Measurements from ENCODE around the gene KLC3.

Gene KLC3
- total RNA-seq = 0 to 0.78 (median 0.07) reads per million in 9 experiments

DNA sequence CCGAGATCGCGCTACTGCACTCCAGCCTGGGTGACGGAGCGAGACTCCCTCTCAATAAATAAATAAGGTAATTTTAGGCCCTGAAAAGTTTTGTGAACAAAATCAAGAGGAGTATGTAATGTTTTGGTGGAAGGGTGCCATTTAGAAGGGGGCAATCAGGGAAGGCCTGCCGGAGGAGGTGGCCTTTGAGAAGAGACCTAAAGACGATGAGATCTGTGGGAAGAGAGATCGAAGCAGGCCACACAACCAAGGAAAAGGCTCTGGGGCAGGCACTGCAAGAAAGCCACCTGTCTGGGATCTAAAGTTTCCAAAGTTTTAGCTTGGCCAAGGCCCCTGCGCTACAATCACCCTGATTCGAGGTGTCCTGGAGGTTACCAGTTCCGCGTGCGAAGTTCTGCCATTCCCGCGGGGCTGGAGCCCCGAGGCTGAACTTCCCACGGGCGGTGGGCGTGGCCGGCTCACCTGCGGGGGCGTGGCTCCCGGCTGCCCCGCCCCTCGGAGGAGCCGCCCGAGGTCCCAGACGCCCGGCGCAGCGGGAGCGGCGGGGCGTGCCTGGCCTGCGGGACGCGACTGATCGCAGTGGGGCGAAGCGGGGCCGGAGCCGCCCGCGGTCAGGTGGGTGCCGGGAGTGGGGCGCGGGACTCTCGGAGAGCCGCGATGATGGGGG, at the start of gene KLC3:
Gene KLC3, plus strand, starts transcription at position 519 of the 667 bp plus-strand sequence. CDS start 4,792 bp downstream, outside the sequence.
- Mint-ChIP-seq H3K36me3 (ENCODE audit: insufficient read depth) (no peaks in the 10 kb centered on the region), H3K4me3 (peak within 1 kb of the TSS; percentile 68 to 77), H3K27me3 (peaks cover 17 to 27% of the 10 kb centered on the region in 2 donors), H3K4me1 (ENCODE audit: low read depth in 2 of 2) (peaks cover 6 to 9% of the 10 kb centered on the region in 2 donors), H3K9me3 (no peaks in the 10 kb centered on the region), H3K27ac (peak within 1 kb of the TSS in 1 of 2 donors; percentile 53)
- DNase-seq (no peak), ATAC-seq (replicated peaks) (peak; percentile 31)

GRCh38 chr19:45291834-45292233, 48.7 kb upstream of the KLC3 start:
- Mint-ChIP-seq H3K27me3 (no peaks in the 10 kb centered on the region), H3K27ac (no peak overlapping the region), H3K4me3 (no peak overlapping the region), H3K9me3 (no peaks in the 10 kb centered on the region), H3K4me1 (ENCODE audit: low read depth in 2 of 2) (no peaks in the 10 kb centered on the region), H3K36me3 (ENCODE audit: insufficient read depth) (peaks cover 51% of the 10 kb centered on the region)
- ATAC-seq (replicated peaks) (no peak), DNase-seq (no peak)

GRCh38 chr19:45293682-45294081, 46.9 kb upstream of the KLC3 start:
- H3K9me3 Mint-ChIP-seq = no peaks in the 10 kb centered on the region
- no peak for DNase-seq
- no peak for ATAC-seq (replicated peaks)
- H3K27me3 Mint-ChIP-seq = no peaks in the 10 kb centered on the region
- H3K4me3 Mint-ChIP-seq = no peak overlapping the region
- H3K27ac Mint-ChIP-seq = peak overlapping the region; percentile 41 to 82
- no peaks in the 10 kb centered on the region for H3K4me1 Mint-ChIP-seq (ENCODE audit: low read depth in 2 of 2)
- H3K36me3 Mint-ChIP-seq (ENCODE audit: insufficient read depth) = peaks cover 48% of the 10 kb centered on the region

DNA sequence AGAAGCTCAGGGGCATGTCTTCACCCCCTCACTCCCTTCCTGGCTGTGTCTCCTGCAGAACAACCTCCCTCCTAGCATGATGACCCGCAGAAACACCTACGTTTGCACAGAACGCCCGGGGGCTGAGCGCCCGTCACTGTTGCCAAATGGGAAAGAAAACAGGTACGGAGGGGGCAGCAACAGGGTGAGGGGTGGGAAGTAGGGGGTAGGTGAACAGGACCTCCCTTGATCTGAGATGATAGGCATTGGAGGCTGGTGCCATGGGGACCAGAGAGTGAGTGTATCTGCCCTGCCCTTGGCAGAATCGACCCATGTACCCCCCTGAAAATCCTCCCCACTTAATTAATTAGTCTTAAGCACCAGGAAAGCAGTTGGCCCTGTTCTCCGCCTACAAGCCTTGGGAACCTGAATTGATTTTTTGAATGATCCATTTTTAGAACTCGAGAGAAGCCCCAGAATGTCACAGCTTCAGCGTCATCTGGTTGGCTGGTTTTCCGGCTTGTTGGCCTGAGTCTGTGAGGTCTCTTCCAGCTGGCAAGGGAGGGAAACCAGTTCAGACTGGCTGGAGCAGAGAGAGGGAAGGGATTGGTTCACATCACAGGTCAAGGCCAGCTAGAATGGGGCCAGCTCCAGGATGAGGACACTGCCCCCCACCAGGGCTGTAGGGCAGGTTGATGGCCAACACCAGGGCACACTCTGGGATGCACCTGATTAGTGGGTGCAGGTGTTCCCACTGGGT, 46.1 kb upstream of the KLC3 start:
- peaks cover 50% of the 10 kb centered on the region for H3K36me3 Mint-ChIP-seq (ENCODE audit: insufficient read depth)
- no peak overlapping the region for H3K27ac Mint-ChIP-seq
- ATAC-seq (replicated peaks) (no peak), DNase-seq (no peak)
- no peaks in the 10 kb centered on the region for H3K4me1 Mint-ChIP-seq (ENCODE audit: low read depth in 2 of 2)
- no peaks in the 10 kb centered on the region for H3K9me3 Mint-ChIP-seq
- H3K4me3 Mint-ChIP-seq = no peak overlapping the region
- H3K27me3 Mint-ChIP-seq = no peaks in the 10 kb centered on the region

- DNase-seq (no peak), ATAC-seq (replicated peaks) (no peak)
- Mint-ChIP-seq H3K4me3 (no peak overlapping the region), H3K4me1 (ENCODE audit: low read depth in 2 of 2) (no peaks in the 10 kb centered on the region), H3K27me3 (no peaks in the 10 kb centered on the region), H3K9me3 (no peaks in the 10 kb centered on the region), H3K27ac (peak overlapping the region in 1 of 2 donors; percentile 72), H3K36me3 (ENCODE audit: insufficient read depth) (peaks cover 44% of the 10 kb centered on the region)
Measured at GRCh38 chr19:45295873-45296272, 44.7 kb upstream of the KLC3 start.

DNA sequence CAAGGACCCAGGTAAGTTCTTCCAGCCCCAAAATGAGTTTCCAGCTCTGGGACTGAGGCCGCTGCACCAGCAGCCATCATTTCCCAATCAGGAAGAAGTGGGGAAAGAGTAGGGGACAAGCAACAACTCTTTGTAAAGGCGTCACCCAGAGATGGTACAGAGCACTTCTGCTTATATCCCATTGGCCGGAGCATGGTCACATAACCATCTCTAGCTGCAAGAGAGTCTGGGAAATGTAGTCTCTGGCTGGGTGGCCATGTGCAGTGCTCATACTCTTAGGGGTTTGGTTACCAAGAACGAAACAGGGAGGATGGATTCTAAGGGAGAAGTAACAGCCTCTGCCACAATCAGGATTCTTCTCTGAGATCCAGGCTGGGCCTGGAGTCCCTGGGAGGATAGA, 44.2 kb upstream of the KLC3 start:
- Mint-ChIP-seq H3K27ac (peak overlapping the region in 1 of 2 donors; percentile 72), H3K36me3 (ENCODE audit: insufficient read depth) (peaks cover 41% of the 10 kb centered on the region), H3K27me3 (no peaks in the 10 kb centered on the region), H3K9me3 (no peaks in the 10 kb centered on the region), H3K4me3 (no peak overlapping the region), H3K4me1 (ENCODE audit: low read depth in 2 of 2) (no peaks in the 10 kb centered on the region)
- DNase-seq (no peak), ATAC-seq (replicated peaks) (no peak)

- no peak for ATAC-seq (replicated peaks)
- Mint-ChIP-seq H3K36me3 (ENCODE audit: insufficient read depth) (peaks cover 49% of the 10 kb centered on the region), H3K4me1 (ENCODE audit: low read depth in 2 of 2) (no peaks in the 10 kb centered on the region), H3K9me3 (no peaks in the 10 kb centered on the region), H3K27me3 (no peaks in the 10 kb centered on the region), H3K27ac (no peak overlapping the region), H3K4me3 (no peak overlapping the region)
- no peak for DNase-seq
Measured at GRCh38 chr19:45297674-45298073, 42.9 kb upstream of the KLC3 start.

DNA sequence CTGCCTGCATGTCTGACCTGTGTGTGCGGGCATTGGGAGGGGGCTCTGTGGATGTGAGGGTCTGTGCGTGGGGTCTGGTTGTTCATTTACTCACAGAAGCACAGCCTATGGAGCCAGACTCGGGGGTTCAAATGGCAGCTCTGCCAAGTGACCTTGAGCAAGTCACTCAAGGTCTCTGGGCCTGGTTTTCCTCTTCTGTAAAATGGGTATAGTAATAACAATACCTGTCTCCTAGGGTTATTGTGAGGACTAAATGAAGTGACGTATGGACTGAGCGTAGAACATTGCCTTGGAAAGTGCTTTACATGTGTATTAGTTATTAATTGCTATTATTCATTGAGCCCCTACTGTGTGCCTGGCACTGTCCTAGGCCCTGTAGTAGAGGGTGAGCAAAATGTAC, 42.3 kb upstream of the KLC3 start:
- Mint-ChIP-seq H3K27ac (peak overlapping the region in 1 of 2 donors; percentile 72), H3K36me3 (ENCODE audit: insufficient read depth) (peaks cover 47% of the 10 kb centered on the region), H3K4me1 (ENCODE audit: low read depth in 2 of 2) (no peaks in the 10 kb centered on the region), H3K27me3 (no peaks in the 10 kb centered on the region), H3K9me3 (no peaks in the 10 kb centered on the region), H3K4me3 (no peak overlapping the region)
- DNase-seq (no peak), ATAC-seq (replicated peaks) (no peak)

DNA sequence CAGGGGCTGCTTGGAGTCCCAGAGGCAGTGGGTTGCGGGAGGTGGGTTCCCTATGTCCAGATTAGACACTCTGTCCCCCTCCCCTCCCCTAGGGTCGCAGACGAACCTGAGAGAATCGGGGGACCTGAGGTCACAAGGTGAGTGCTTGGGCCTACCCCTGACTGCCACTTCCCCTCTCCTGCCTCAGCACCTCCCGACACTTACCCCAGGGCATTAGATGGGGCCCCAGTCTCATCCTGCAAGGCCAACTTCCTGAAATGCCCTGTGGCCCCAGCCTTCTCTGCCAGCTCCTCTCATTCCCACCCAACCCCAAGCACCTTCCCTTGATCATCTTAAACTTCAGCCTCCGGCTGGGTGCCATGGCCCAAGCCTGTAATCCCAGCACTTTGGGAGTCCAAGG, 40.8 kb upstream of the KLC3 start:
- ATAC-seq (replicated peaks) (no peak), DNase-seq (no peak)
- no peak overlapping the region for H3K4me3 Mint-ChIP-seq
- no peaks in the 10 kb centered on the region for H3K9me3 Mint-ChIP-seq
- H3K36me3 Mint-ChIP-seq (ENCODE audit: insufficient read depth) = peaks cover 44% of the 10 kb centered on the region
- peaks cover 3 to 4% of the 10 kb centered on the region in 2 donors for H3K4me1 Mint-ChIP-seq (ENCODE audit: low read depth in 2 of 2)
- H3K27ac Mint-ChIP-seq = no peak overlapping the region
- H3K27me3 Mint-ChIP-seq = no peaks in the 10 kb centered on the region

GRCh38 chr19:45302416-45302815, 38.1 kb upstream of the KLC3 start:
- Mint-ChIP-seq H3K27ac (no peak overlapping the region), H3K4me1 (ENCODE audit: low read depth in 2 of 2) (peaks cover 5 to 8% of the 10 kb centered on the region in 2 donors), H3K4me3 (no peak overlapping the region), H3K9me3 (no peaks in the 10 kb centered on the region), H3K36me3 (ENCODE audit: insufficient read depth) (peaks cover 26% of the 10 kb centered on the region), H3K27me3 (no peaks in the 10 kb centered on the region)
- ATAC-seq (replicated peaks) (no peak), DNase-seq (no peak)

- H3K27me3 Mint-ChIP-seq = no peaks in the 10 kb centered on the region
- no peak for ATAC-seq (replicated peaks)
- no peaks in the 10 kb centered on the region for H3K9me3 Mint-ChIP-seq
- no peak for DNase-seq
- peak overlapping the region in 1 of 2 donors; percentile 41 for H3K27ac Mint-ChIP-seq
- peaks cover 25% of the 10 kb centered on the region for H3K36me3 Mint-ChIP-seq (ENCODE audit: insufficient read depth)
- no peak overlapping the region for H3K4me3 Mint-ChIP-seq
- peaks cover 5 to 8% of the 10 kb centered on the region in 2 donors for H3K4me1 Mint-ChIP-seq (ENCODE audit: low read depth in 2 of 2)
Measured at GRCh38 chr19:45303269-45304060, 37.1 kb upstream of the KLC3 start.

DNA sequence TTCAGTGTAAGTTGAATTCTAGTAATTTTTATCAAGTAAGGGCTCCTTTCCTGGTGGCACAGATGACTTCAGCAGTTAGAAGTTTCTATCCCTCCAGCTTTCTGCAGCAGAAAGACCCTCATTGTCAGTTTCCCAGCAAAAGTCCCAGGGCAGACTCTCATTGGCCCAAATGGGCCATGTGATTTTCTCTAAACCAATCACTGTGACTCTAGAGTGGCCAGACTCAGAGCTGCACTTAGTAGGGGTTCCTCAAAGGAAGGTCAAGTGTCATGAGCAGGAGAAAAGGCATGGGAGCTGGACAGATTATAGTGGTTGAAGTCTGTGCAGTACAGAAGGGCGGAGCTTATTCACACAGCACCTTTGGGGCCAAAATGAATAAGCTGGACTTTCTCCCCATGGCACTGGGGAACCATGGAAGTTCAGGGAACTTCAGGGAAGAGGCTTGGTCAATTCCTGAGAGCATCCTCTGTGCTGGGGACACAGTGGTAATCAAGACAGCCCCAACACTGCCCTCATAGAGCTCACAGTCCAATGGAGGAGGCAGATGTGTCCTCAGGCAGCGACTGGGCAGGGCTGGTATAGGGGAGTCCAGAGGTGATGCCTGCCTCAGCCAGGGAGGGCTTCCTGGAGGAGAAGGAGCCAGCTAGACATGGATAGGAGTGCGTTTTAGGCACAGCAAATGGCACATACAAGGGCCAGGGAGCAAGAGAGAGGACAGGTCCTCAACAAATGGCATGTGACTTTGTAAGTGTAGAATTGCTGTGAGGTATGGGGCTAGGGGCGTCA, 36.2 kb upstream of the KLC3 start:
- ATAC-seq (replicated peaks) = no peak
- H3K4me1 Mint-ChIP-seq (ENCODE audit: low read depth in 2 of 2) = peaks cover 5 to 8% of the 10 kb centered on the region in 2 donors
- H3K27ac Mint-ChIP-seq = peak overlapping the region; percentile 41 to 64
- no peak overlapping the region for H3K4me3 Mint-ChIP-seq
- H3K9me3 Mint-ChIP-seq = no peaks in the 10 kb centered on the region
- H3K36me3 Mint-ChIP-seq (ENCODE audit: insufficient read depth) = peaks cover 17% of the 10 kb centered on the region
- DNase-seq = no peak
- H3K27me3 Mint-ChIP-seq = no peaks in the 10 kb centered on the region

DNA sequence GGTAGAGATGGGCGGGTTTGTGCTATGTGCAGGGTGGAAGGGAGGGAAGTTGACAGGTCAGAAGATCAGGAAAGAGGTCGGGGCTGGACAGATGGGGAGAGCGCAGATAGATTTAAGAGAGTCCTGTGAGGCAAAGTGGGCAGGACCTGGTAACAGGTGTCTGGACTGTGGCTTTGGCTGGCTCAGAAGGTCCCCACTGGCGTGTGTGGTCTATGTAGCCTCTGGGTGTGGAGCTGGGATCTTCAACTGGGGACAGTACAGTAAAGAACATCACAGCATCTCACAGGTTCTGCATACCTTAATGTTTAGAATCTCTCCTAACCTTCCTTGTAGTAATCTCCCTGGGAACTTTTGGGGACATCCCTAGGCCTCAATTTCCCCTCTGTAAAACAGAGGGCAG, 35.5 kb upstream of the KLC3 start:
- no peak for ATAC-seq (replicated peaks)
- no peak overlapping the region for H3K4me3 Mint-ChIP-seq
- H3K27me3 Mint-ChIP-seq = no peaks in the 10 kb centered on the region
- no peak for DNase-seq
- peak overlapping the region in 1 of 2 donors; percentile 64 for H3K27ac Mint-ChIP-seq
- peaks cover 5 to 8% of the 10 kb centered on the region in 2 donors for H3K4me1 Mint-ChIP-seq (ENCODE audit: low read depth in 2 of 2)
- peaks cover 17% of the 10 kb centered on the region for H3K36me3 Mint-ChIP-seq (ENCODE audit: insufficient read depth)
- no peaks in the 10 kb centered on the region for H3K9me3 Mint-ChIP-seq

All from effector memory CD8-positive, alpha-beta T cell (primary cell).